Measurements from ENCODE around the gene PIGK.

GRCh38 chr1:77250126-77250525, 30.9 kb upstream of the PIGK start:
- TF ChIP-seq CTCF (IDR thresholded peaks at IDR 0.05; ENCODE audit: low read depth, low read length), result no peak
- no peak for TF ChIP-seq EZH2phosphoT487 (IDR thresholded peaks at IDR 0.05; ENCODE audit: low read depth)
